HUES64 (cell line): ENCODE measurements around the gene MFAP4. TPM values are rescaled to one million over a fixed set of nuclear protein-coding genes. Genes with fewer than 3 reads are reported as not detected.
A peak's percentile ranks its signal among the peaks of the same experiment; 100 is the strongest.

ENCODE experiments used
- H3K27ac ChIP-seq: 2 replicates; pipeline ENCODE4 v1.7.0; 2013; ENCODE audit warnings: low read depth, low read length, inconsistent platforms
- H3K27me3 ChIP-seq: 2 replicates; pipeline ENCODE4 v1.6.1; 2013; ENCODE audit warnings: mild to moderate bottlenecking, low read length; ENCODE audit not compliant: insufficient read depth
- H3K36me3 ChIP-seq: 2 replicates; pipeline ENCODE4 v1.6.1; 2013; ENCODE audit warnings: mild to moderate bottlenecking, low read length; ENCODE audit not compliant: insufficient read depth
- H3K4me1 ChIP-seq: 2 replicates; pipeline ENCODE4 v1.6.1; 2013; ENCODE audit warnings: mild to moderate bottlenecking, low read length, moderate library complexity; ENCODE audit not compliant: insufficient read depth
- H3K4me3 ChIP-seq: 2 replicates; pipeline ENCODE4 v1.5.1; 2013; ENCODE audit warnings: mild to moderate bottlenecking, low read length, moderate library complexity
- H3K9ac ChIP-seq: 2 replicates; pipeline ENCODE4 v1.6.1; 2013; ENCODE audit warnings: mild to moderate bottlenecking, low read depth, low read length
- H3K9me3 ChIP-seq: 2 replicates; pipeline ENCODE4 v1.6.1; 2013; ENCODE audit warnings: low read depth, low read length; ENCODE audit not compliant: insufficient read depth
- WGBS: fragments of 150-250, 120-280 bp; methylation state at CpG from one replicate; pipeline ENCODE4 v1.1.7; 2013; ENCODE audit warnings: missing lambda C conversion rate; 5-methylcytosine and 5-hydroxymethylcytosine counted together
- polyA plus RNA-seq, 2 experiments: library from polyadenylated mRNA; stranded (reverse); fragments of 50-300 nt; gene quantifications; one replicate each; pipeline ENCODE4 v1.2.3, GENCODE V29; 2013

The MFAP4 gene
- polyA plus RNA-seq (2013, experiment 1 of 2) = 5.8 TPM
- polyA plus RNA-seq (2013, experiment 2 of 2) = 5.0 TPM

GRCh38 chr17:19386974-19387920 lies at the start of gene MFAP4:
MFAP4 (minus strand) TSS chr17:19387190; CDS start chr17:19387155, 35 bp downstream.
- Histone ChIP-seq H3K36me3 (peaks cover 34% of the 10 kb centered on the region), H3K27me3 (no peaks in the 10 kb centered on the region), H3K9me3 (no peaks in the 10 kb centered on the region), H3K9ac (peak within 1 kb of the TSS; percentile 30; the same call in 1 of the 2 replicates), H3K27ac (peak within 1 kb of the TSS; percentile 76), H3K4me3 (peak within 1 kb of the TSS; percentile 25; the same call in 1 of the 2 replicates), H3K4me1 (peaks cover 19% of the 10 kb centered on the region)
- WGBS = 12% methylated on average over 18 of the region's 22 CpGs

GRCh38 chr17:19433727-19434340 lies 46.8 kb upstream of the MFAP4 start:
- 77% methylated on average over 1 of the region's 2 CpGs for WGBS
- H3K36me3 ChIP-seq = no peaks in the 10 kb centered on the region
- peaks cover 41% of the 10 kb centered on the region for H3K4me1 ChIP-seq
- H3K27ac ChIP-seq = peak overlapping the region; percentile 36; the same call in 1 of the 2 replicates
- H3K9ac ChIP-seq = no peak overlapping the region
- H3K9me3 ChIP-seq = no peaks in the 10 kb centered on the region
- no peak overlapping the region for H3K4me3 ChIP-seq
- no peaks in the 10 kb centered on the region for H3K27me3 ChIP-seq

DNA sequence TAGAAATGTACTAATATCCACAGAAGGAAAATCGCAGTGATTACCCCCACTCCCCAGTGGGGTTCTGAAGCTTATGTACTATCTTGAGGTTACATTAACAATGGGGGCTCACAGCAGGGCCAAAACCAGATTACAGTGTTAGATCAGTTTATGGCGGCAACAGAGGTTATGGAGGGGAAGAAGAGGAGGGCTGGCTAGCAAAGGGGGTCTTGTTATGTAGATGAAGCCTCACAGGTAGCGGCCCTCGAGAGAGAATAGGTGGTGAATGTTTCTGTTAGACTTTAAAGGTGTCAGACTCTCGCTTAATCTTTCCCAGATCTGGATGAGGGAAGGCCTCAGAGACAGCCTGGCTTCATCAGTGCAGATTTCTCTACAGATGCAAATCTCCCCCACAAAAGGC lies 46.3 kb upstream of the MFAP4 start:
- 7% methylated on average over 4 of the region's 5 CpGs for WGBS
- no peaks in the 10 kb centered on the region for H3K36me3 ChIP-seq

GRCh38 chr17:19431691-19432090 lies 44.7 kb upstream of the MFAP4 start:
- no peaks in the 10 kb centered on the region for H3K9me3 ChIP-seq
- H3K4me3 ChIP-seq = no peak overlapping the region
- WGBS = 87% methylated on average over 3 of the region's 3 CpGs
- no peaks in the 10 kb centered on the region for H3K36me3 ChIP-seq
- no peak overlapping the region for H3K27ac ChIP-seq
- no peak overlapping the region for H3K9ac ChIP-seq
- H3K4me1 ChIP-seq = peaks cover 35% of the 10 kb centered on the region
- no peaks in the 10 kb centered on the region for H3K27me3 ChIP-seq

More for the DNA sequence above, 46.3 kb upstream of the MFAP4 start:
- H3K9ac ChIP-seq = no peak overlapping the region
- no peak overlapping the region for H3K4me3 ChIP-seq
- no peaks in the 10 kb centered on the region for H3K27me3 ChIP-seq
- no peaks in the 10 kb centered on the region for H3K9me3 ChIP-seq
- peak overlapping the region; percentile 47; the same call in 1 of the 2 replicates for H3K27ac ChIP-seq
- H3K4me1 ChIP-seq = peaks cover 41% of the 10 kb centered on the region

DNA sequence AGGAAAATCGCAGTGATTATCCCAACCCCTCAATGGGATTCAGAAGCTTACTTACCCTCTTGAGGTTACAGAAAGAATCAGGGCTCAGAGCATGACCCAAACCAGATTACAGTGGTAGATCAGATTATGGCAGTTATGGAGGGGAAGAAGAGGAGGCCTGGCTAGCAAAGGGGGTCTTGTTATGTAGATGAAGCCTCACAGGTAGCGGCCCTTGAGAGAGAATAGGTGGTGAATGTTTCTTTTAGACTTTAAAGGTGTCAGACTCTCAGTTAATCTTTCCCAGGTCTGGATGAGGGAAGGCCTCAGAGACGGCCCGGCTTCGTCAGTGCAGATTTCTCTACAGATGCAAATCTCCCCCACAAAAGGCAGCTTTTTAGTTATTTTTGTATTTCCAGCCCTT lies 39.6 kb upstream of the MFAP4 start:
- H3K9me3 ChIP-seq = no peaks in the 10 kb centered on the region
- H3K4me3 ChIP-seq = no peak overlapping the region
- no peaks in the 10 kb centered on the region for H3K27me3 ChIP-seq
- no peaks in the 10 kb centered on the region for H3K36me3 ChIP-seq
- 39% methylated on average over 5 of the region's 5 CpGs for WGBS
- no peak overlapping the region for H3K9ac ChIP-seq
- H3K4me1 ChIP-seq = peaks cover 13% of the 10 kb centered on the region
- peak overlapping the region; percentile 43; the same call in 1 of the 2 replicates for H3K27ac ChIP-seq

- no peaks in the 10 kb centered on the region for H3K36me3 ChIP-seq
- H3K27ac ChIP-seq = no peak overlapping the region
- 91% methylated on average over 8 of the region's 8 CpGs for WGBS
- no peak overlapping the region for H3K4me3 ChIP-seq
- H3K4me1 ChIP-seq = peaks cover 11% of the 10 kb centered on the region
- H3K9me3 ChIP-seq = no peaks in the 10 kb centered on the region
- H3K9ac ChIP-seq = no peak overlapping the region
- no peaks in the 10 kb centered on the region for H3K27me3 ChIP-seq
These were observed 38.2 kb upstream of the MFAP4 start for GRCh38 chr17:19424934-19425868.

DNA sequence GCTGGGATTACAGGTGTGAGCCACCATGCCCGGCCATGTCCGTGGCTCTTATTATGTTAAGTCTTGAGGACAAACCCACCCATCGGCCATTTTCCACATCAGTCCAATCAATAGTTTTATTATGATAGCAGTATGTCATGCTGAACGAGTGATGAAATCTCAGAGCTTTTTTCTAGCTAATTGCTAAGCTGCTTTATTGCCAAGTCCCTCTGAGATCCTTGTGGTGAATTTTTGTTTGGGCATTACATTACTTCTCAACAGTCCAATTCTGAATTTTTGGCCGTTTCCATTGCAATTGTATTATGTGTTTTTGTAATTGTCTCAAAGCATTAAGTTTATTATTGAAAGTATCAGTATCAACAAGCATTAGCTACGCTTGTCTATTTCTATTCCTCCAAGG lies 34.9 kb upstream of the MFAP4 start:
- Histone ChIP-seq H3K36me3 (no peaks in the 10 kb centered on the region), H3K4me1 (peaks cover 6% of the 10 kb centered on the region; the same call in 1 of the 2 replicates), H3K9me3 (no peaks in the 10 kb centered on the region), H3K27ac (no peak overlapping the region), H3K4me3 (no peak overlapping the region), H3K27me3 (no peaks in the 10 kb centered on the region), H3K9ac (no peak overlapping the region)
- WGBS = 92% methylated on average over 5 of the region's 6 CpGs

DNA sequence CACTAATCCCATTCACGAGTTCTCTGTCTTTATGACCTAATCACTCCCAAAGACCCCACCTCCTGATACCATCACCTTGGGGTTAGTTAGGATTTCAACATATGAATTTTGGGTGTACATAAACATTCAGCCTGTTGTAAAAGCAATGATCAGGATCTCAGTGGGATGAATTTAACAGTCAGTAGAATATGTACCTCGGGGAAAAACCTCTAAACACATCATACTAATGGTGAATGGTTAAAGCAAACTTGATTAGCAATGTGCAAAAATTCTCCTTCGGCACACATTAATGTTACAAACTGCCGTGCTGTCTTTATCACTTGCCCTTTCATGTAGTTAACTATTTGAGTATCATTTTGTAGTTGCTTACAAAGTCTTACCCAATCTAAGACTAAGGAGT lies 34.2 kb upstream of the MFAP4 start:
- Histone ChIP-seq H3K27me3 (no peaks in the 10 kb centered on the region), H3K36me3 (no peaks in the 10 kb centered on the region), H3K4me1 (peaks cover 2% of the 10 kb centered on the region; the same call in 1 of the 2 replicates), H3K4me3 (no peak overlapping the region), H3K9me3 (no peaks in the 10 kb centered on the region), H3K9ac (no peak overlapping the region), H3K27ac (no peak overlapping the region)
- 87% methylated on average over 4 of the region's 4 CpGs for WGBS

- Histone ChIP-seq H3K9me3 (no peaks in the 10 kb centered on the region), H3K27me3 (no peaks in the 10 kb centered on the region), H3K9ac (no peak overlapping the region), H3K27ac (no peak overlapping the region), H3K4me3 (no peak overlapping the region), H3K36me3 (no peaks in the 10 kb centered on the region), H3K4me1 (no peaks in the 10 kb centered on the region)
- WGBS = 85% methylated on average over 7 of the region's 7 CpGs
These were observed 31.4 kb upstream of the MFAP4 start for GRCh38 chr17:19418251-19418992.

DNA sequence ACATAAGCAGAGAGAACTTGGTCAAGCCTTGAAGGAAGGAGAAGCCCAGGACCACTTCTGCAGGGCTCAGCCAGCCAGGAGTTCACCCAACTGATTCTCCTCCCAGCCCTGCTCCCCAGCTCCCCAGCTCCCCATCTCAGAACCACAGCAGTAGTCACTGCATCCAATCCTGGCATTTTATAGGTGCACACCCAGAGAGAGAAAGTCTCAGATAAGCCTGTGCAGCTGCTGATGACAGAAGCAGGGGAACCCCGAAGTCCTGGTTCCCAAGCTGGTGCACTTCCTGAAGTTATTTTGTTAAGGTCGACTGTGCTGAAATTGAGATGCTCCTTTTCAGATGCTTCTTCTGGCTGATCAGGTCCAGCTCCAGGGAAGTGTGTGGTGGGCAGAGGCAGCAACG lies 30.6 kb upstream of the MFAP4 start:
- no peaks in the 10 kb centered on the region for H3K27me3 ChIP-seq
- no peak overlapping the region for H3K4me3 ChIP-seq
- no peak overlapping the region for H3K27ac ChIP-seq
- no peaks in the 10 kb centered on the region for H3K9me3 ChIP-seq
- WGBS = 90% methylated on average over 3 of the region's 3 CpGs
- no peaks in the 10 kb centered on the region for H3K36me3 ChIP-seq
- H3K4me1 ChIP-seq = no peaks in the 10 kb centered on the region
- H3K9ac ChIP-seq = no peak overlapping the region
